Measurements from ENCODE around the gene TSSK2.

DNA sequence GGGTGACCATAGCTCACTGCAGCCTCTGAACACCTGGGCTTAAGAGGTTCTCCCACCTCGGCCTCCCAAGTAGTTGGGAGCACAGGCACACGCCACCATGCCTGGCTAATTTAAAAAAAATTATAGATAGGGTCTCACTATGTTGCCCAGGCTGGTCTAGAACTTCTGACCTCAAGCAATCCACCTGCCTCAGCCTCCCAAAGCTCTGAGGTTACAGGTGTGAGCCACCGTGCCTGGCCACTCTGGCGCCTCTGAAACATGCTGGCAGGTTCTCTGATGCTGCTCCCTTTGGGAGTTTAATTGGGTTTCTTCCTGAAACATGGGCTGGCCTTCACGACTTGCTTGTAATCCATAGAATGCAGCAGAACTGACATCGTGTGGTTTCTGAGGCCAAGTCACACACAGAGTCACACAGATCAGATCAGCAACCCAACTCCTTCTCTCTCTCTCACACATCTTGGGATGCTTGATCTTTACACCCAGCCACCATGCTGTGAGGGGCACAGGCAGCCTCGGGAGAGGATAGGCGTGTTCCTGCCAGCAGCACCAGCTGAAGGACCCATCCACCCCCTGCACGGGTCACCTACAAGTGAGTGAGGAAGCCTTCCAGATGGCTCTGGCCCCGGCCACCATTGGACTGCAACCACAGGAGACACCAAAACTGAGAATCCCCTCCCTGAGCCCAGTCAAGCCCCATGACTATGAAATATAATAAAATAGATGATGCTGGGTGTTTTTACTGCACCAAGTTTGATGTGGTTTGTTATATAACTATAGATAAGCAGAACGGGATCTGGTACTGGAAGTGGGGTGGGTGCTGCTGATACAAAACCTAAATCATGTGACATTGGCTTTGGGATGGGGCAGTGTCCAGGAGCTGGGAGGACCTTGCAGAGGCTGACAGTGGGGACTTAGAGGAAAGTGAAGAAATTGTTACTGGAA lies 22.1 kb downstream of the TSSK2 start:
- TF ChIP-seq, protein P1, sequence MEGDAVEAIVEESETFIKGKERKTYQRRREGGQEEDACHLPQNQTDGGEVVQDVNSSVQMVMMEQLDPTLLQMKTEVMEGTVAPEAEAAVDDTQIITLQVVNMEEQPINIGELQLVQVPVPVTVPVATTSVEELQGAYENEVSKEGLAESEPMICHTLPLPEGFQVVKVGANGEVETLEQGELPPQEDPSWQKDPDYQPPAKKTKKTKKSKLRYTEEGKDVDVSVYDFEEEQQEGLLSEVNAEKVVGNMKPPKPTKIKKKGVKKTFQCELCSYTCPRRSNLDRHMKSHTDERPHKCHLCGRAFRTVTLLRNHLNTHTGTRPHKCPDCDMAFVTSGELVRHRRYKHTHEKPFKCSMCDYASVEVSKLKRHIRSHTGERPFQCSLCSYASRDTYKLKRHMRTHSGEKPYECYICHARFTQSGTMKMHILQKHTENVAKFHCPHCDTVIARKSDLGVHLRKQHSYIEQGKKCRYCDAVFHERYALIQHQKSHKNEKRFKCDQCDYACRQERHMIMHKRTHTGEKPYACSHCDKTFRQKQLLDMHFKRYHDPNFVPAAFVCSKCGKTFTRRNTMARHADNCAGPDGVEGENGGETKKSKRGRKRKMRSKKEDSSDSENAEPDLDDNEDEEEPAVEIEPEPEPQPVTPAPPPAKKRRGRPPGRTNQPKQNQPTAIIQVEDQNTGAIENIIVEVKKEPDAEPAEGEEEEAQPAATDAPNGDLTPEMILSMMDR (IDR thresholded peaks at IDR 0.05; ENCODE audit: low read length) = no peak
- no peak for TF ChIP-seq EZH2 (optimal IDR thresholded peaks at IDR 0.05; ENCODE audit: low read depth, low read length)
